ENCODE measurements around the gene RASSF4. TPM values are rescaled to one million over a fixed set of nuclear protein-coding genes. Genes with fewer than 3 reads are reported as not detected.
A peak's percentile ranks its signal among the peaks of the same experiment; 100 is the strongest.

The RASSF4 gene
- total RNA-seq, 2 donors from 2014 or later, result 44.5 to 50.8 TPM

GRCh38 chr10:44923611-44924010 is 36.0 kb upstream of the RASSF4 start:
- H3K27ac ChIP-seq, result no peak overlapping the region
- no peaks in the 10 kb centered on the region for H3K9me3 ChIP-seq
- no peak for ATAC-seq
- peaks cover 14% of the 10 kb centered on the region for H3K4me1 ChIP-seq
- TF ChIP-seq, protein P1, sequence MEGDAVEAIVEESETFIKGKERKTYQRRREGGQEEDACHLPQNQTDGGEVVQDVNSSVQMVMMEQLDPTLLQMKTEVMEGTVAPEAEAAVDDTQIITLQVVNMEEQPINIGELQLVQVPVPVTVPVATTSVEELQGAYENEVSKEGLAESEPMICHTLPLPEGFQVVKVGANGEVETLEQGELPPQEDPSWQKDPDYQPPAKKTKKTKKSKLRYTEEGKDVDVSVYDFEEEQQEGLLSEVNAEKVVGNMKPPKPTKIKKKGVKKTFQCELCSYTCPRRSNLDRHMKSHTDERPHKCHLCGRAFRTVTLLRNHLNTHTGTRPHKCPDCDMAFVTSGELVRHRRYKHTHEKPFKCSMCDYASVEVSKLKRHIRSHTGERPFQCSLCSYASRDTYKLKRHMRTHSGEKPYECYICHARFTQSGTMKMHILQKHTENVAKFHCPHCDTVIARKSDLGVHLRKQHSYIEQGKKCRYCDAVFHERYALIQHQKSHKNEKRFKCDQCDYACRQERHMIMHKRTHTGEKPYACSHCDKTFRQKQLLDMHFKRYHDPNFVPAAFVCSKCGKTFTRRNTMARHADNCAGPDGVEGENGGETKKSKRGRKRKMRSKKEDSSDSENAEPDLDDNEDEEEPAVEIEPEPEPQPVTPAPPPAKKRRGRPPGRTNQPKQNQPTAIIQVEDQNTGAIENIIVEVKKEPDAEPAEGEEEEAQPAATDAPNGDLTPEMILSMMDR (IDR thresholded peaks at IDR 0.05), result no peak
- TF ChIP-seq POLR2A (IDR thresholded peaks at IDR 0.05), result no peak
- no peaks in the 10 kb centered on the region for H3K36me3 ChIP-seq (replicated peaks in 1 of 2; ENCODE audit: insufficient read depth in 1 of 2, low read depth in 2 of 2)
- intact Hi-C loops (cut with DNase I), result no loop called here
- 97 to 100% methylated on average over 1 to 3 of the region's 3 CpGs for WGBS, 2 donors
- no peak for DNase-seq
- H3K27me3 ChIP-seq, result no peaks in the 10 kb centered on the region
- H3K4me3 ChIP-seq, result no peak overlapping the region

GRCh38 chr10:44924261-44925040 is 35.2 kb upstream of the RASSF4 start:
- no peak for DNase-seq
- no peak for TF ChIP-seq POLR2A (IDR thresholded peaks at IDR 0.05)
- TF ChIP-seq, protein P1 (IDR thresholded peaks at IDR 0.05), result no peak
- no peak overlapping the region for H3K4me3 ChIP-seq
- intact Hi-C loops (cut with DNase I), result no loop called here
- no peaks in the 10 kb centered on the region for H3K9me3 ChIP-seq
- no peaks in the 10 kb centered on the region for H3K36me3 ChIP-seq (replicated peaks in 1 of 2; ENCODE audit: insufficient read depth in 1 of 2, low read depth in 2 of 2)
- no peak overlapping the region for H3K27ac ChIP-seq
- peaks cover 14% of the 10 kb centered on the region for H3K4me1 ChIP-seq
- H3K27me3 ChIP-seq, result no peaks in the 10 kb centered on the region
- WGBS, 2 donors, result 79 to 87% methylated on average over 15 to 20 of the region's 21 CpGs
- ATAC-seq, result no peak

DNA sequence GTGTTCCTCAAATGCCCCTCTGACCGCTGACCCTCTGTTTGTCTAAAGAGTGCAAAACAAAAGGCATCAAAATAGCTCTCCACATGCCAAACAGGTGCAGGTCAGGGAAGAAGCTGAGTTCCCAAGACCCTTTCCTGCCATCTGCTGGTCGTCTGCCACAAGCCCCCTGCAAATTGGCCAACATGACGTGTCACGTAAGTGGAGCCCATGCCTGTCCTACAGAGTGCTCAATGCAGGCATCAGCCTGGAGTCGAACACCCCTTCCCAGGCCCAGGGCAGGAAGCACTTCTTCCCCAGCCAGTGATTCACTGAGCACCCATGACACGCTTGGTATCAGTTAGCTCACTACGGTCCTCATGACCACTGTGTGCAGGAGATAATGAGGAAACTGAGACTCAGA is 34.4 kb upstream of the RASSF4 start:
- Histone ChIP-seq H3K36me3 (replicated peaks in 1 of 2; ENCODE audit: insufficient read depth in 1 of 2, low read depth in 2 of 2) (no peaks in the 10 kb centered on the region), H3K4me1 (peaks cover 14% of the 10 kb centered on the region), H3K27me3 (no peaks in the 10 kb centered on the region), H3K9me3 (no peaks in the 10 kb centered on the region), H3K4me3 (no peak overlapping the region), H3K27ac (no peak overlapping the region)
- WGBS, 2 donors, result 63 to 64% methylated on average over 5 to 7 of the region's 7 CpGs
- no peak for ATAC-seq
- intact Hi-C loops (cut with DNase I), result no loop called here
- DNase-seq, result peak in 1 of 4 donors; percentile 55
- TF ChIP-seq, protein P1 (IDR thresholded peaks at IDR 0.05), result peak in 4 of 7 experiments; percentile 5 to 40 (median 22)
- TF ChIP-seq POLR2A (IDR thresholded peaks at IDR 0.05), result no peak

GRCh38 chr10:44925811-44926750 is 33.5 kb upstream of the RASSF4 start:
- Histone ChIP-seq H3K4me1 (peaks cover 14% of the 10 kb centered on the region), H3K27me3 (no peaks in the 10 kb centered on the region), H3K4me3 (no peak overlapping the region), H3K9me3 (no peaks in the 10 kb centered on the region), H3K27ac (peak overlapping the region in 1 of 4 donors; percentile 69), H3K36me3 (replicated peaks in 1 of 2; ENCODE audit: insufficient read depth in 1 of 2, low read depth in 2 of 2) (no peaks in the 10 kb centered on the region)
- DNase-seq (no peak), ATAC-seq (no peak)
- intact Hi-C loops (cut with DNase I), result no loop called here
- no peak for TF ChIP-seq POLR2A (IDR thresholded peaks at IDR 0.05)
- TF ChIP-seq, protein P1 (IDR thresholded peaks at IDR 0.05), result no peak
- WGBS, 2 donors, result 85 to 96% methylated on average over 14 to 16 of the region's 16 CpGs

Data from body of pancreas (tissue), 4 donors.